ENCODE measurements around the gene SFMBT2.

The SFMBT2 gene

DNA sequence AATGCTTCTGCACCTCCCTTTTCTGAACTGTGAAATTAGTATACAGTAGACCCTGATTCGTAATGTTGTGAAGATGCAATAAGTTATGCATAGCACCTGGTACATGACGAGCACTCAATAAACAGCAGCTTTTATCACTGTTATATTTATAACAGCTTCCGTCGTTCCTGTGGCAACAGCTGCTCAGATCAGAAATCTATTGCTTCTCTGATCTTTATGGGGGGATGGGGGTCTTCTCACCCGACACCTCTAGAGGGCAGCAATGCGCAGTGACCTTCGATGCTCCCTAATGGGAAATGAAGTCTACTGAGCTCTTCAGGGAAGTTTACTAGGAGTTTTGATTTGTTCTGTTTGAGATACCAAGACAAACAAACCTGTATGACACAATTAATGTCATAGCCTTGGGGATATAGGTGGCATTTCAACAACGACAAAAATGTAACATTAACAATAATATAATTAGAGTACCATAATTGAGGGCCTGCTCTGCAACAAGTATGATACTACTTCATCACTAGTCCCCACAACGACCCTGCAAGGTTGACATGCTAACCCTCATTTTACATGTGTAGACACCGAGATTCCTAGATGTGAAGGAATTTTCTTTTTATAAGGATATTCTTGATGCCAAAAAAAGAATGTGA, 289.6 kb downstream of the SFMBT2 start:
- DNase-seq = peak; percentile 2

DNA sequence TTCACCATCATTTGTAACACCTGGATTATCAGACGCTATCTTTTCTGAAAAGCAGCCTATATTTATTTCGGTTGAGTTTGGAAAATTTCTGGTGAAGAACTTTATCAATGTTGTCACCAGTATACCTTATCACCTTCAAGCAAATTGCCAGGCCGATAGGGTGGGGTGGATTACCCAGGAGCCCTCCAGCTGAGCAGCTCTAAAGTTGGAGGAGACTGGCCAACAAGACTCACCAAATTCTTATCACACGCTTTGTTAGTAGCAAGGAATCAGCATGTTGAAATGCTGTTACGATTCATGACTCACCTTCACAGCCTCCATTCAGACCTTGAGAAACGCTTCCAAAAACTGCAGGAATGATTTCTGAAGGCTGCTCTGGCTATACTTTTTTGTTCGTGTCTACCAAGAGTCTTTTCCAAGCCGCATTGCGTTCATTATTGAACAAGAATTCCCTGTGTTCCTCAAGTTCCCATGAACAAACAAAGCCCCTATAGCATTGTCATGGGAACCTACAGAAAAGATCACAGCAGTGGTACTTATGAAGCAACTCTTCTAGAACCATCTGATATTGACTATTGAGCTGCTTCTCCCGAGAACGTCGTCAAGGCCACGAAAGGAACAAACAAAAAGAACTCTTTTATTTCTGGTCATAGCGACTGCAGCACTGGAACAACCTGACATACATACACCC, 291.4 kb downstream of the SFMBT2 start:
- DNase-seq = no peak

DNA sequence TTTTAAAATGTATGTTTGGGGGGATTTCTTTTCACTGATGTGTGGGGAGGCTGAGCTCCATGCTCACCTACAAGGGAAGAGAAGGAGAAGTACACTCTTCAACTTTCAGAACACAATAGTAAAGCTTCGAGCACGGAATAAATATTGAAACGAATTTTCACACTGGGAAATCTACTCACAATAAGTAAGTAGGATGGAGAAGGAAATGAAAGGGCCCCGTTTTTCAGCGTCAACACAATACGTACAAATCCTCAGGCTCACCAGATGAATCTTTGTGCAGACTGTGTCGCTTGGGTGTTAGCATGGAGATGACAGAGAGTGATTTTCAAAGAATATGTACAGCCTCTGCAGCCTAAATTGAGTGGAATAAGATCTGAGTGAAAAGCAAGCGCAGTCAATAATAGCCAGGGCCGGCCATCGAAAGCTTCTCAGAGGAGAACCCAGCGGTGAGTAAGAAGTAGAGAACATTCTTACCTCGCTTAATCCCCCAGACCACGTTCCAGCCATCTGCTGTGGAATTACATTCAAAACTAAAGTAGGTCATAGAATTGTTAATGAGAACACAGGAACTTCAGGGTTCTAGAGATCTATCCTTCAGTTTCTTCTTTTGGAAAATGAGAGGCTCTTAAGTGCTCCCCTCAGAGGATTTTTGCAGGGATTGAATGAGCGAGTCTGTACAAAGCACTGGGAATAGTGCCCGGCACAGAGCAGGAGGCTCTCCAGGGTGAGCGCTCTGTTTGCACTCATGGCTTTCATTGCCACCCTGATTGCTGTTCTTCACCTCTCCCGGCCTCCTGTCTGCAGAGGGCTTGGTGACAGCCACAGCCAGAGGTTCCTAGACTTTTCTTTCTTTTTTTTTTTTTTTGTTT, 292.8 kb downstream of the SFMBT2 start:
- DNase-seq = no peak

DNA sequence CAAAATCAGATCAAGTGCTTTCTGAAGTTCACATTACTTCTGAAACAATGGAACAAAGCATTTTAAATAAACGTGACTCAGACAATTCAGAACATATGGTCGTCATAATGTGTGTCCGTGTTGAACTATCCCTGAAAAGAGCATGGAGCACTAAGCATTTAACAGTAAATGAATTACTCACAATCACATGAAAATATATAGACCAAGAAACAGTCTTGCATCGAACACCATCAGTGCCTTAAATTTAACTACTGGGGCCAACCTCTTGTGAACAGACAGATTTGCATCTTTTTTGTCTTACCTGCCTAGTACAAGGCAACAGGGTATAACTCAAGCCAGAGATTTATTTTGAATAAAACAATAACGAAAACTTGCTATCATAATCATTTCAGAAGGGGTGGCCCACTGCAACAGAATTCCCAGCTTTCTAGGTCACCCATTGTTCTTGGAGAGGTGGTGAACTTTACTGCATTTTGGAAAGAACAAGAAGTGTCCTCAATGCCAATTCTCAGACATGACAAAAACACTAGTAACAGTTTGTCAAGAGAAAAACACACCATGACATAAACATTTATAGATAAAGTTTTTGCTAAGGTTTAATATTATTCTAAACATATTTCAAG, 293.5 kb downstream of the SFMBT2 start:
- DNase-seq = no peak

DNA sequence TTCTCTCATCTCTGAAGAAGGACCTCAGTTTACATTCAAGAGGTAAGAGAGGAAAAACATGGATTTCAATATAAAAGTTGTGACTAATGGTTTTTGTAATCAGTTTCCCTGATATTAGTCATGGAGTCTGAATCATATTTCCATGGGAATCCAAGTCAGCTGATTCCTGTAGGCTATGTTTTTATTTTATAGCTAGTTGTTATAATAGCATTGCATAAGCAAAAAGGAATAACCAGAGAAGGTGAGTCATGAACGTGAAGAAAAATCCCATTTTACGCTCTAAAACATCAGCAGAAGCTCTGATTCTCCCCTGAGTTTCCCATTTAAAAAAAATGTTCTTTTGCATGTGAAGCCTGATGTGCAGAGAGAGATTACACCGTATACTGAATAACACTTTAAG, 299.3 kb downstream of the SFMBT2 start:
- DNase-seq = no peak

DNA sequence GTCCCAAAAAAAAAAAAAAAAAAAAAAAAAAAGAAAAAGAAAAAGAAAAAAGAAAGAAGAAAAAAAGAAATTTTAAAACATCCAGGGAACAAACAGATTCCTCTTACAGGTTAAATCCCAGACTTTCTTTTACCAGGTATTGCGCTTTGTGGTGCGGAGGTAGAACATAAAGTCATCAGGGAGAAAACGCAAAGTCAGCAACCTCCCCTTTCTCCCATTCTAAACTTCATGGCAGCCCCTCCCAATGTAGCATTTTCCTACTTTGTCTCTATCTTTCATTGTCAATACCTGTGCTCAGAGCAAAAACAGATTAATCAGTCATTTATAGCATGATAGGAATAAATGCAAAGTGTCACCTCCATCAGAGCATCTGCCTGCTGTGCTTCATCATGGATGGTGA, 299.7 kb downstream of the SFMBT2 start:
- no peak for DNase-seq
